GM12801 (cell line): Measurements from ENCODE around the gene CCDC124.

Experiments used
- TF ChIP-seq, protein P1 (sequence below): IDR thresholded peaks from one replicate; pipeline ENCODE4 v1.5.1; 2011; ENCODE audit warnings: control low read depth; ENCODE audit not compliant: insufficient read length; ENCODE audit errors: extremely low read depth

The CCDC124 gene

GRCh38 chr19:17966550-17967256, 33.9 kb downstream of the CCDC124 start, which contains the start of gene KCNN1:
Gene KCNN1, plus strand, starts transcription at chr19:17967107. Its CDS starts 6,782 bp downstream, at chr19:17973889.
- TF ChIP-seq, protein P1, sequence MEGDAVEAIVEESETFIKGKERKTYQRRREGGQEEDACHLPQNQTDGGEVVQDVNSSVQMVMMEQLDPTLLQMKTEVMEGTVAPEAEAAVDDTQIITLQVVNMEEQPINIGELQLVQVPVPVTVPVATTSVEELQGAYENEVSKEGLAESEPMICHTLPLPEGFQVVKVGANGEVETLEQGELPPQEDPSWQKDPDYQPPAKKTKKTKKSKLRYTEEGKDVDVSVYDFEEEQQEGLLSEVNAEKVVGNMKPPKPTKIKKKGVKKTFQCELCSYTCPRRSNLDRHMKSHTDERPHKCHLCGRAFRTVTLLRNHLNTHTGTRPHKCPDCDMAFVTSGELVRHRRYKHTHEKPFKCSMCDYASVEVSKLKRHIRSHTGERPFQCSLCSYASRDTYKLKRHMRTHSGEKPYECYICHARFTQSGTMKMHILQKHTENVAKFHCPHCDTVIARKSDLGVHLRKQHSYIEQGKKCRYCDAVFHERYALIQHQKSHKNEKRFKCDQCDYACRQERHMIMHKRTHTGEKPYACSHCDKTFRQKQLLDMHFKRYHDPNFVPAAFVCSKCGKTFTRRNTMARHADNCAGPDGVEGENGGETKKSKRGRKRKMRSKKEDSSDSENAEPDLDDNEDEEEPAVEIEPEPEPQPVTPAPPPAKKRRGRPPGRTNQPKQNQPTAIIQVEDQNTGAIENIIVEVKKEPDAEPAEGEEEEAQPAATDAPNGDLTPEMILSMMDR = no peak

DNA sequence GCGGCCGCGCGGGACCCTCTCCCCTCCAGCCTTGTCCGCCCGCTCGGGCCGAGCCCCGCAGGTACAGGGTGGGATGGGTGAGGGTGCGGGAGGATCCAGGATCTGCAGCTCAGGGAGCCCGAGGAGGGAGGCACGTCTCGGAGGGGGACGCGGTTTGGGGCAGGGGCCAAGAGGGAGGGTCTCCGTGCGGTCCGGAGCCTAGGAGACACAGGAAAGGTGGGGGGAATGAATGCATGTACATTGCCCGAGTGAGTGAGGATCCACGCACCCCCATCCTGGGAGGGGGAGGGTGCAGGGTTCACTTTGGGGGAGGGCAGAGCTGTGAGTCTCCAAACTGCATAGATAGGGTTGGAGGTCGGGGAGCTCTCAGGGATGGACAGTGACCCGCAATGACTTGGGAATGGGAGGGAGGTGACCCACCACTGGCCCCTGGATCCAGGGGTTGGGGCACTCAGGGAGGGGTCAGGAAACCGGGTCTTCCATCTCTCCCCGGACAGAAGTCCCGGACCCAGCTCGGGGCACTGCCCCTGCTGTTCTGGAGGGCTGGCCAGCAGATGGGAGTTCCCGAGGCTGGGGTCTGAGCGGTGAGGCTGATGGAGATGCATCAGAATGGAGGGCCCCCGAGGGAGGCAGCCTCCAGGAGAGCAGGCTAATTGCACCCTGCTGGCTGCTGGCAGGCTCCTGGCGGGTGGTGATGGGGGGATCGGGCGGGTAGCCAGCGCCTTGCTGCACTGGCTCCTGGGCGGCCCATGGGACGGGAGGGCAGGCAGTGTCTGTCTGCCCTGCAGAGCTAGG, 34.6 kb downstream of the CCDC124 start:
- TF ChIP-seq, protein P1 = no peak

- TF ChIP-seq, protein P1 = no peak
Observed at GRCh38 chr19:17968362-17968761, 35.5 kb downstream of the CCDC124 start.

- TF ChIP-seq, protein P1 = no peak
Observed at GRCh38 chr19:17969096-17969792, 36.4 kb downstream of the CCDC124 start.

DNA sequence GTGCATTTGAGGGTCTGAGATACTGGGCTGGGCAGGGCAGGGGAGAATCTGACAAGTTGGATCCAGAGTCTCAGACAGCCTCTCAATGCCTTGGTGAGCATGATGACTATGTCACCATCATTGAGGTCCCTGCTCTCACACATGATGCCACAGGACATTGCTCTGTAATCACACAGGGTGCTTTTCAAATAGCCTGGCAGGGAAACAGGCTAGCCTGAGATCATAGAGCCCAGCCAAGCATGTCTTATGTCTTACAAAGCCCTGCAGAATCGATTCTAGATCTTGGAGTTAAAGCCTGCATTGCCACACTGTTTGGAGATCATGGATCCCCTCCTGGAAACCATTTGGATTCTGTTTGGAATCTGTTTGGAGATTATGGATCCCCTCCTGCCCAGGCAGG, 39.4 kb downstream of the CCDC124 start:
- TF ChIP-seq, protein P1 = no peak

GRCh38 chr19:17973759-17974158, 40.9 kb downstream of the CCDC124 start:
- TF ChIP-seq, protein P1 = no peak

GRCh38 chr19:17974551-17974950, 41.7 kb downstream of the CCDC124 start:
- TF ChIP-seq, protein P1 = no peak
